Lower lobe of right lung (tissue), 2 donors: Measurements from ENCODE around the gene NEUROG1. TPM values are rescaled to one million over a fixed set of nuclear protein-coding genes. Genes with fewer than 3 reads are reported as not detected.

Experiments
- ATAC-seq, 2 donors: fragments of 200-7000 bp; cut with Tn5 transposase; one replicate each; pipeline ENCODE4 v1.9.1; 2020 to 2022; ENCODE audit warnings: mild to moderate bottlenecking in 2 of 2, moderate library complexity in 2 of 2
- DNase-seq: peaks from one replicate; pipeline ENCODE4 v3.0.0-alpha.2; 2020
- H3K27ac ChIP-seq: fragments of 200-600 bp; one replicate; pipeline ENCODE4 v1.8.0; 2022
- H3K27me3 ChIP-seq: fragments of 200-600 bp; one replicate; pipeline ENCODE4 v1.8.0; 2022; ENCODE audit warnings: low read depth
- H3K36me3 ChIP-seq: fragments of 200-600 bp; one replicate; pipeline ENCODE4 v1.8.0; 2022; ENCODE audit warnings: mild to moderate bottlenecking
- H3K4me1 ChIP-seq: fragments of 200-600 bp; one replicate; pipeline ENCODE4 v1.8.0; 2022
- H3K4me3 ChIP-seq: fragments of 200-600 bp; one replicate; pipeline ENCODE4 v1.8.0; 2022; ENCODE audit warnings: mild to moderate bottlenecking
- H3K9me3 ChIP-seq: fragments of 200-600 bp; one replicate; pipeline ENCODE4 v1.8.0; 2022
- CTCF ChIP-seq: fragments of 200-600 bp; IDR thresholded peaks from one replicate; pipeline ENCODE4 v1.8.0; 2022; ENCODE audit warnings: antibody characterized with exemption, mild to moderate bottlenecking
- intact Hi-C: fragments of 100-400 bp; cut with DNase I; formaldehyde crosslinking; loops from one replicate; pipeline ENCODE4 v1.11.0; 2022
- total RNA-seq: library from RNA; stranded (reverse); fragmentation: NEBNext Ultra II Directional; extraction: Animal tissue kit (Norgen Biotek cat#: 25700); gene quantifications from one replicate; pipeline ENCODE4 v1.2.1, GENCODE V29; 2021
- donor health status: DM: no; HTN: yes; CAD: no; lungs with severe emphysema.

Gene NEUROG1
- total RNA-seq, 1 donor from 2014 or later = not detected

- Histone ChIP-seq H3K4me1 (no peaks in the 10 kb centered on the region), H3K4me3 (no peak overlapping the region), H3K36me3 (no peaks in the 10 kb centered on the region), H3K27me3 (peaks cover 8% of the 10 kb centered on the region), H3K9me3 (no peaks in the 10 kb centered on the region), H3K27ac (no peak overlapping the region)
- DNase-seq (no peak), ATAC-seq (no peak)
- intact Hi-C loops = no loop called here
- no peak for TF ChIP-seq CTCF
Observed at GRCh38 chr5:135521964-135522363, 13.8 kb downstream of the NEUROG1 start.

- no peaks in the 10 kb centered on the region for H3K27me3 ChIP-seq
- H3K4me3 ChIP-seq = no peak overlapping the region
- ATAC-seq = no peak
- no peaks in the 10 kb centered on the region for H3K36me3 ChIP-seq
- H3K27ac ChIP-seq = no peak overlapping the region
- no peak for TF ChIP-seq CTCF
- no peaks in the 10 kb centered on the region for H3K9me3 ChIP-seq
- H3K4me1 ChIP-seq = no peaks in the 10 kb centered on the region
- no peak for DNase-seq
- intact Hi-C loops = no loop called here
Observed at GRCh38 chr5:135517631-135518030, 18.1 kb downstream of the NEUROG1 start.

- DNase-seq = no peak
- no peak for TF ChIP-seq CTCF
- no peak overlapping the region for H3K27ac ChIP-seq
- intact Hi-C loops = no loop called here
- no peaks in the 10 kb centered on the region for H3K9me3 ChIP-seq
- ATAC-seq = no peak
- no peaks in the 10 kb centered on the region for H3K36me3 ChIP-seq
- no peaks in the 10 kb centered on the region for H3K4me1 ChIP-seq
- peaks cover 12% of the 10 kb centered on the region for H3K27me3 ChIP-seq
- no peak overlapping the region for H3K4me3 ChIP-seq
Observed at GRCh38 chr5:135514116-135514515, 21.6 kb downstream of the NEUROG1 start.

GRCh38 chr5:135511761-135512575, 23.8 kb downstream of the NEUROG1 start:
- DNase-seq = no peak

GRCh38 chr5:135509995-135510394, 25.8 kb downstream of the NEUROG1 start:
- no peak for ATAC-seq
- no peak for DNase-seq
- Histone ChIP-seq H3K27me3 (peaks cover 38% of the 10 kb centered on the region), H3K4me3 (no peak overlapping the region), H3K27ac (no peak overlapping the region), H3K36me3 (no peaks in the 10 kb centered on the region), H3K4me1 (no peaks in the 10 kb centered on the region), H3K9me3 (no peaks in the 10 kb centered on the region)
- intact Hi-C loops = no loop called here
- no peak for TF ChIP-seq CTCF

More at GRCh38 chr5:135511761-135512575, 23.8 kb downstream of the NEUROG1 start:
- Histone ChIP-seq H3K36me3 (no peaks in the 10 kb centered on the region), H3K27me3 (peaks cover 23% of the 10 kb centered on the region), H3K4me1 (no peaks in the 10 kb centered on the region), H3K27ac (no peak overlapping the region), H3K4me3 (no peak overlapping the region), H3K9me3 (no peaks in the 10 kb centered on the region)
- TF ChIP-seq CTCF = no peak
- intact Hi-C loops = no loop called here
- no peak for ATAC-seq
